HepG2 (cell line): ENCODE measurements around the gene GFPT2. TPM values are rescaled to one million over a fixed set of nuclear protein-coding genes. Genes with fewer than 3 reads are reported as not detected.

Experiments
- ATAC-seq: fragments of 200-7000 bp; cut with Tn5 transposase; 3 replicates; pipeline ENCODE4 v1.9.1; 2020; ENCODE audit warnings: mild to moderate bottlenecking, moderate library complexity
- BruUV-seq: library from RNA; stranded (reverse); fragments of 400-500 nt; replicated peaks from 2 replicates; lab custom pipeline; 2021; lab: Mats Ljungman, UMichigan
- CTCF ChIA-PET: fragments of 300-600 bp; formaldehyde crosslinking; extraction: SDS; loops from one replicate; lab custom pipeline; 2021; ENCODE audit warnings: low total read pairs, inconsistent platforms, low intra/inter-chr PET ratio; lab: Yijun Ruan, JAX
- POLR2A ChIA-PET: fragments of 350-600 bp; sonication (Branson Sonifier 250); formaldehyde crosslinking; loops from one replicate; lab custom pipeline; 2020; ENCODE audit warnings: antibody characterized with exemption, inconsistent platforms; lab: Yijun Ruan, JAX
- DNase-seq: peaks from one replicate; pipeline ENCODE4 v3.0.0-alpha.2; 2015; ENCODE audit warnings: low spot score
- FAIRE-seq: peaks from 3 replicates; lab custom pipeline; 2011; peaks lifted over from hg19 to GRCh38; lab: Jason Lieb, UNC
- H2AFZ ChIP-seq: one replicate; pipeline ENCODE4 v1.6.1; 2011; ENCODE audit warnings: low read length, inconsistent platforms
- H3K27ac ChIP-seq: fragments of 300-600 bp; 3 replicates; pipeline ENCODE4 v1.8.0; 2011; ENCODE audit warnings: mixed run types, mild to moderate bottlenecking, mixed read lengths, low read length, inconsistent platforms; ENCODE audit not compliant: insufficient read depth; ENCODE audit errors: extremely low read length
- H3K27me3 ChIP-seq, 2 experiments: fragments of 200-600 bp in 1 of 2; 2 replicates in 1 of 2; 3 replicates in 1 of 2; pipeline versions ENCODE4 v1.6.0 to v1.8.0; 2011; ENCODE audit warnings: low read length in 2 of 2, mild to moderate bottlenecking in 2 of 2, moderate library complexity in 2 of 2, inconsistent platforms in 1 of 2; ENCODE audit not compliant: insufficient read depth in 2 of 2, control insufficient read depth in 1 of 2
- H3K36me3 ChIP-seq, 2 experiments: fragments of 200-600 bp in 1 of 2; replicated peaks in 1 of 2; 2 replicates in 1 of 2; 3 replicates in 1 of 2; pipeline versions ENCODE4 v1.5.1 to v1.8.0; 2011; ENCODE audit warnings: low read length in 2 of 2, inconsistent platforms in 1 of 2; ENCODE audit not compliant: insufficient read depth in 2 of 2, control insufficient read depth in 1 of 2
- H3K4me1 ChIP-seq: 2 replicates; pipeline ENCODE4 v1.5.1; 2012; ENCODE audit warnings: low read length, inconsistent platforms; ENCODE audit not compliant: insufficient read depth
- H3K4me2 ChIP-seq: 2 replicates; pipeline ENCODE4 v1.6.0; 2011; ENCODE audit warnings: low read depth, low read length, inconsistent platforms
- H3K4me3 ChIP-seq, 3 experiments: fragments of 200-600 bp in 1 of 3; sonication (generic), shearing (Covaris generic) in 1 of 3; replicated peaks in 1 of 3; 2 replicates each; pipeline ENCODE4 v1.5.1; 2011 to 2016; ENCODE audit warnings: low read length in 3 of 3, inconsistent platforms in 2 of 3, low read depth in 2 of 3, mild to moderate bottlenecking in 2 of 3, control low read depth in 1 of 3, mixed read lengths in 1 of 3; ENCODE audit not compliant: insufficient read depth in 1 of 3
- H3K79me2 ChIP-seq: one replicate; pipeline ENCODE4 v1.6.1; 2011; ENCODE audit warnings: low read length, inconsistent platforms; ENCODE audit not compliant: insufficient read depth
- H3K9ac ChIP-seq: 2 replicates; pipeline ENCODE4 v1.6.0; 2011; ENCODE audit warnings: mild to moderate bottlenecking, low read depth, low read length, inconsistent platforms; ENCODE audit not compliant: insufficient read depth
- H3K9me3 ChIP-seq: 2 replicates; pipeline ENCODE4 v1.5.1; 2012; ENCODE audit warnings: mild to moderate bottlenecking, low read length
- H4K20me1 ChIP-seq: 2 replicates; pipeline ENCODE4 v1.6.0; 2011; ENCODE audit warnings: inconsistent platforms, mild to moderate bottlenecking, low read length, moderate library complexity; ENCODE audit not compliant: insufficient read depth
- NPAS2 ChIP-seq: sonication (generic); formaldehyde crosslinking; IDR thresholded peaks from 2 replicates; pipeline ENCODE4 v1.8.0; 2022; ENCODE audit warnings: mild to moderate bottlenecking, missing genetic modification reagents, borderline replicate concordance
- SRF ChIP-seq: IDR thresholded peaks from 2 replicates; pipeline ENCODE4 v1.6.1; 2011; ENCODE audit warnings: mild to moderate bottlenecking, low read depth, low read length, moderate library complexity
- SRSF9 ChIP-seq: fragments of 200-400 bp; formaldehyde crosslinking; IDR thresholded peaks from 2 replicates; pipeline ENCODE4 v1.6.1; 2018; ENCODE audit warnings: borderline replicate concordance, mild to moderate bottlenecking, low read depth, low read length; ENCODE audit not compliant: insufficient read depth, poor library complexity, severe bottlenecking
- TEAD3 ChIP-seq: optimal IDR thresholded peaks from 2 replicates; pipeline ENCODE3; 2016; ENCODE audit warnings: borderline replicate concordance
- XRCC5 ChIP-seq: fragments of 200-400 bp; formaldehyde crosslinking; optimal IDR thresholded peaks from 2 replicates; pipeline ENCODE3; 2017; ENCODE audit warnings: mild to moderate bottlenecking, low read length
- WGBS: methylation state at CpG from one replicate; pipeline ENCODE4 v1.1.6; 2017; ENCODE audit warnings: low lambda C conversion rate; 5-methylcytosine and 5-hydroxymethylcytosine counted together
- in situ Hi-C: cut with HindIII; loops from 2 replicates; pipeline ENCODE4 v1.10.0; 2017; ENCODE audit warnings: low pct_unique_long_range_greater_than_20kb; ENCODE audit not compliant: extremely low pct_ligation_motif_present
- intact Hi-C: fragments of 100-400 bp; cut with micrococcal nuclease; formaldehyde crosslinking; loops from one replicate; pipeline ENCODE4 v1.10.0; 2022; ENCODE audit not compliant: unreplicated experiment
- polyA plus RNA-seq, 8 experiments: library from polyadenylated mRNA; depleted of rRNA in 3 of 8; stranded (reverse) in 7 of 8; unstranded in 1 of 8; fragments of >200 nt; fragmentation: Illumina TruSeq in 4 of 8; extraction: Trizol in 4 of 8; gene quantifications; 2 replicates each; pipeline versions ENCODE4 v1.2.1 to v1.2.3, GENCODE V29; 2011 to 2016; ENCODE audit warnings: low read depth in 4 of 8, missing spikeins in 1 of 8, mixed read lengths in 1 of 8; ENCODE audit not compliant: insufficient read depth in 1 of 8
- total RNA-seq, 5 experiments: library from RNA; depleted of rRNA; stranded (reverse); fragments of >200 nt; fragmentation: Illumina TruSeq; extraction: Trizol; gene quantifications; 2 replicates each; pipeline ENCODE4 v1.2.3, GENCODE V29; 2016; ENCODE audit warnings: low read depth in 1 of 5
- TF ChIP-seq, protein P1 (sequence below): sonication (generic); formaldehyde crosslinking; IDR thresholded peaks from 2 replicates; pipeline ENCODE4 v1.5.1; 2020; ENCODE audit warnings: mild to moderate bottlenecking, missing genetic modification reagents, moderate library complexity
- TF ChIP-seq, protein P2 (sequence below), 2 experiments: sonication (generic) in 1 of 2; formaldehyde crosslinking in 1 of 2; IDR thresholded peaks; 2 replicates each; pipeline versions ENCODE4 v1.4.0 to v1.6.1; 2018 to 2020; ENCODE audit warnings: missing genetic modification reagents in 2 of 2, borderline replicate concordance in 1 of 2, low read depth in 1 of 2, mild to moderate bottlenecking in 1 of 2, missing biosample characterization in 1 of 2
- TF ChIP-seq, protein P3 (sequence below): IDR thresholded peaks from 2 replicates; pipeline ENCODE4 v1.6.1; 2016; ENCODE audit warnings: missing compliant biosample characterization, missing genetic modification reagents, borderline replicate concordance
- TF ChIP-seq, protein P4 (sequence below): sonication (generic); formaldehyde crosslinking; IDR thresholded peaks from 2 replicates; pipeline ENCODE4 v1.4.0; 2020; ENCODE audit warnings: missing genetic modification reagents, low read depth, mild to moderate bottlenecking, borderline replicate concordance
- TF ChIP-seq, protein P5 (sequence below), 2 experiments: sonication (generic) in 1 of 2; formaldehyde crosslinking in 1 of 2; IDR thresholded peaks; 2 replicates each; pipeline versions ENCODE4 v1.5.1 to v1.6.1; 2011 to 2020; ENCODE audit warnings: borderline replicate concordance in 1 of 2, low read depth in 1 of 2, low read length in 1 of 2, mild to moderate bottlenecking in 1 of 2, missing genetic modification reagents in 1 of 2, moderate library complexity in 1 of 2

GFPT2 gene
- total and polyA plus RNA-seq, 2 of the 13 experiments (the other 11 are each of a cell fraction or from before 2014, with no cell fraction given), result 0.18 TPM

DNA sequence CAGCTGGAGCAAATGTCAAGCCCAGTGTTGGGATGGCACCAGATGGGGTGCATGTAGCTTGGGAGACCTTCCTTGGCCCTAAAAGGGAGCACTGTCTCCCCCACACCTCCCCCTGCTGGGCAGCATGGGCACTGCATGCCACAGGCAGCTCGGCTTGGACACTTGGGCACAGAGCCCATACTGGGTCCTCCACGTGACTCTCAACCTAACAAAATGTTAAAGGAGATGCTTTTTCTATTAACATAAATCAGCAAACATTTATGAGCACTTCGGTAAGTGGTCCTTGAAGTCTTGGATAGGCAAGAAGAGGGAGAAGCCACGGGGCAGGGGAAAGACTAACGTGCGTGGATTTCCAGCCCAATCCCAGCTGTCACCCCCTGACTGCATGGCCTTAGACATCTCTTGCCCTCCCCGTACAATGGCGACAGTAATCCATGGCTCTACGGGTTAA lies 37.3 kb downstream of the GFPT2 start:
- in situ Hi-C loops (no loop called here), intact Hi-C loops (loop anchor here (1.0 to 5.0 kb wide), 2 partner anchors 22 to 153 kb away; no protein-coding TSS in a partner anchor)
- Histone ChIP-seq H3K4me3 (no peak overlapping the region), H3K9ac (no peak overlapping the region), H2AFZ (no peak overlapping the region), H3K4me1 (no peaks in the 10 kb centered on the region), H3K4me2 (no peak overlapping the region), H3K27ac (no peak overlapping the region), H3K9me3 (no peaks in the 10 kb centered on the region), H3K27me3 (peaks cover 0 to 5% of the 10 kb centered on the region in 2 experiments; a peak in 2 of 5 replicates), H3K36me3 (no peaks in the 10 kb centered on the region), H4K20me1 (no peaks in the 10 kb centered on the region), H3K79me2 (no peaks in the 10 kb centered on the region)
- FAIRE-seq (peak; percentile 42), DNase-seq (peak; percentile 38), ATAC-seq (peak; percentile 73)
- ChIA-PET CTCF (interaction anchor here (1.1 to 5.0 kb wide), 3 partner anchors 13 to 22 kb away, joined by 5 to 65 read pairs (median 7); no protein-coding TSS in a partner anchor), POLR2A (interaction anchor here (0.5 kb wide), 1 partner anchor 23 kb away, joined by 3 read pairs; no protein-coding TSS in a partner anchor)
- 18% methylated on average over 9 of the region's 9 CpGs for WGBS
- no TSS peak for BruUV-seq
- TF ChIP-seq, protein P1, sequence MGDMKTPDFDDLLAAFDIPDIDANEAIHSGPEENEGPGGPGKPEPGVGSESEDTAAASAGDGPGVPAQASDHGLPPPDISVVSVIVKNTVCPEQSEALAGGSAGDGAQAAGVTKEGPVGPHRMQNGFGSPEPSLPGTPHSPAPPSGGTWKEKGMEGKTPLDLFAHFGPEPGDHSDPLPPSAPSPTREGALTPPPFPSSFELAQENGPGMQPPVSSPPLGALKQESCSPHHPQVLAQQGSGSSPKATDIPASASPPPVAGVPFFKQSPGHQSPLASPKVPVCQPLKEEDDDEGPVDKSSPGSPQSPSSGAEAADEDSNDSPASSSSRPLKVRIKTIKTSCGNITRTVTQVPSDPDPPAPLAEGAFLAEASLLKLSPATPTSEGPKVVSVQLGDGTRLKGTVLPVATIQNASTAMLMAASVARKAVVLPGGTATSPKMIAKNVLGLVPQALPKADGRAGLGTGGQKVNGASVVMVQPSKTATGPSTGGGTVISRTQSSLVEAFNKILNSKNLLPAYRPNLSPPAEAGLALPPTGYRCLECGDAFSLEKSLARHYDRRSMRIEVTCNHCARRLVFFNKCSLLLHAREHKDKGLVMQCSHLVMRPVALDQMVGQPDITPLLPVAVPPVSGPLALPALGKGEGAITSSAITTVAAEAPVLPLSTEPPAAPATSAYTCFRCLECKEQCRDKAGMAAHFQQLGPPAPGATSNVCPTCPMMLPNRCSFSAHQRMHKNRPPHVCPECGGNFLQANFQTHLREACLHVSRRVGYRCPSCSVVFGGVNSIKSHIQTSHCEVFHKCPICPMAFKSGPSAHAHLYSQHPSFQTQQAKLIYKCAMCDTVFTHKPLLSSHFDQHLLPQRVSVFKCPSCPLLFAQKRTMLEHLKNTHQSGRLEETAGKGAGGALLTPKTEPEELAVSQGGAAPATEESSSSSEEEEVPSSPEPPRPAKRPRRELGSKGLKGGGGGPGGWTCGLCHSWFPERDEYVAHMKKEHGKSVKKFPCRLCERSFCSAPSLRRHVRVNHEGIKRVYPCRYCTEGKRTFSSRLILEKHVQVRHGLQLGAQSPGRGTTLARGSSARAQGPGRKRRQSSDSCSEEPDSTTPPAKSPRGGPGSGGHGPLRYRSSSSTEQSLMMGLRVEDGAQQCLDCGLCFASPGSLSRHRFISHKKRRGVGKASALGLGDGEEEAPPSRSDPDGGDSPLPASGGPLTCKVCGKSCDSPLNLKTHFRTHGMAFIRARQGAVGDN (CRISPR knock-in tag), result peak; percentile 20; the same call in 1 of the 2 replicates
- TF ChIP-seq SRF (0 out of 2 replicates have a peak, but pooled peaks have one; percentile 27), NPAS2 (CRISPR knock-in tag) (no peak), TEAD3 (CRISPR knock-in tag) (peak; percentile 47), SRSF9 (no peak), XRCC5 (peak; percentile 75)
- TF ChIP-seq, protein P2, sequence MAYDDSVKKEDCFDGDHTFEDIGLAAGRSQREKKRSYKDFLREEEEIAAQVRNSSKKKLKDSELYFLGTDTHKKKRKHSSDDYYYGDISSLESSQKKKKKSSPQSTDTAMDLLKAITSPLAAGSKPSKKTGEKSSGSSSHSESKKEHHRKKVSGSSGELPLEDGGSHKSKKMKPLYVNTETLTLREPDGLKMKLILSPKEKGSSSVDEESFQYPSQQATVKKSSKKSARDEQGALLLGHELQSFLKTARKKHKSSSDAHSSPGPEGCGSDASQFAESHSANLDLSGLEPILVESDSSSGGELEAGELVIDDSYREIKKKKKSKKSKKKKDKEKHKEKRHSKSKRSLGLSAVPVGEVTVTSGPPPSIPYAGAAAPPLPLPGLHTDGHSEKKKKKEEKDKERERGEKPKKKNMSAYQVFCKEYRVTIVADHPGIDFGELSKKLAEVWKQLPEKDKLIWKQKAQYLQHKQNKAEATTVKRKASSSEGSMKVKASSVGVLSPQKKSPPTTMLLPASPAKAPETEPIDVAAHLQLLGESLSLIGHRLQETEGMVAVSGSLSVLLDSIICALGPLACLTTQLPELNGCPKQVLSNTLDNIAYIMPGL (CRISPR knock-in tag; IDR thresholded peaks at IDR 0.05; ENCODE audit: borderline replicate concordance in 1 of 2, low read depth in 1 of 2), result peak in 1 of 2 experiments; percentile 77; a peak in 2 of 4 replicates
- TF ChIP-seq, protein P3, sequence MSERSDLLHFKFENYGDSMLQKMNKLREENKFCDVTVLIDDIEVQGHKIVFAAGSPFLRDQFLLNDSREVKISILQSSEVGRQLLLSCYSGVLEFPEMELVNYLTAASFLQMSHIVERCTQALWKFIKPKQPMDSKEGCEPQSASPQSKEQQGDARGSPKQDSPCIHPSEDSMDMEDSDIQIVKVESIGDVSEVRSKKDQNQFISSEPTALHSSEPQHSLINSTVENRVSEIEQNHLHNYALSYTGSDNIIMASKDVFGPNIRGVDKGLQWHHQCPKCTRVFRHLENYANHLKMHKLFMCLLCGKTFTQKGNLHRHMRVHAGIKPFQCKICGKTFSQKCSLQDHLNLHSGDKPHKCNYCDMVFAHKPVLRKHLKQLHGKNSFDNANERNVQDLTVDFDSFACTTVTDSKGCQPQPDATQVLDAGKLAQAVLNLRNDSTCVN (CRISPR knock-in tag), result 0 out of 2 replicates have a peak, but pooled peaks have one; percentile 34
- TF ChIP-seq, protein P4, sequence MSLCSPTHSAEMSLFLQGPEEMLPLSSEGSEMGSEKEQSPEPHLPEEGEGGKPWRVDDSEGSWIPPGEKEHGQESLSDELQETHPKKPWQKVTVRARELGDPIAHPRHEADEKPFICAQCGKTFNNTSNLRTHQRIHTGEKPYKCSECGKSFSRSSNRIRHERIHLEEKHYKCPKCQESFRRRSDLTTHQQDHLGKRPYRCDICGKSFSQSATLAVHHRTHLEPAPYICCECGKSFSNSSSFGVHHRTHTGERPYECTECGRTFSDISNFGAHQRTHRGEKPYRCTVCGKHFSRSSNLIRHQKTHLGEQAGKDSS (CRISPR knock-in tag), result peak; percentile 52; the same call in 1 of the 2 replicates
- TF ChIP-seq, protein P5, sequence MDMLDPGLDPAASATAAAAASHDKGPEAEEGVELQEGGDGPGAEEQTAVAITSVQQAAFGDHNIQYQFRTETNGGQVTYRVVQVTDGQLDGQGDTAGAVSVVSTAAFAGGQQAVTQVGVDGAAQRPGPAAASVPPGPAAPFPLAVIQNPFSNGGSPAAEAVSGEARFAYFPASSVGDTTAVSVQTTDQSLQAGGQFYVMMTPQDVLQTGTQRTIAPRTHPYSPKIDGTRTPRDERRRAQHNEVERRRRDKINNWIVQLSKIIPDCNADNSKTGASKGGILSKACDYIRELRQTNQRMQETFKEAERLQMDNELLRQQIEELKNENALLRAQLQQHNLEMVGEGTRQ (IDR thresholded peaks at IDR 0.05; ENCODE audit: low read depth, low read length), result peak; percentile 69
- TF ChIP-seq, protein P5 (CRISPR knock-in tag; IDR thresholded peaks at IDR 0.05; ENCODE audit: borderline replicate concordance), result peak; percentile 65; the same call in 1 of the 2 replicates
